BJ (cell line): ENCODE measurements around the gene DTYMK. TPM values are rescaled to one million over a fixed set of nuclear protein-coding genes. Genes with fewer than 3 reads are reported as not detected.
"Not testable (repeated sequence)": the region's sequence is repeated elsewhere in the genome, so short reads cannot be mapped to it uniquely, and the experiment has no call there.

ENCODE experiments used
- CTCF ChIA-PET: fragments of 350-600 bp; formaldehyde crosslinking; extraction: SDS; loops from one replicate; lab custom pipeline; 2021; ENCODE audit warnings: antibody characterized with exemption, inconsistent platforms; lab: Yijun Ruan, JAX
- POLR2A ChIA-PET: fragments of 300-600 bp; sonication (Branson Sonifier 250); formaldehyde crosslinking; extraction: SDS; loops from one replicate; lab custom pipeline; 2021; ENCODE audit warnings: antibody characterized with exemption; lab: Charles Lee
- DNase-seq: peaks from one replicate; pipeline ENCODE4 v3.0.0-alpha.2; 2011; ENCODE audit warnings: low read depth
- H3K27me3 ChIP-seq: 2 replicates; pipeline ENCODE4 v1.6.0; 2011; ENCODE audit warnings: low read length; ENCODE audit not compliant: control insufficient read depth, insufficient read depth
- H3K36me3 ChIP-seq: 2 replicates; pipeline ENCODE4 v1.5.1; 2011; ENCODE audit warnings: low read length; ENCODE audit not compliant: control insufficient read depth, insufficient read depth
- H3K4me3 ChIP-seq: 2 replicates; pipeline ENCODE4 v1.5.1; 2011; ENCODE audit warnings: low read depth, mild to moderate bottlenecking, control low read depth, low read length
- CTCF ChIP-seq: IDR thresholded peaks from 2 replicates; pipeline ENCODE4 v1.5.1; 2011; ENCODE audit warnings: low read depth, mild to moderate bottlenecking, control low read depth, inconsistent platforms, low read length, moderate library complexity; ENCODE audit not compliant: insufficient read depth
- polyA plus RNA-seq: library from polyadenylated mRNA; depleted of rRNA; stranded (reverse); fragments of >200 nt; gene quantifications from 2 replicates; pipeline ENCODE4 v1.2.3, GENCODE V29; 2011

DTYMK gene
- polyA plus RNA-seq, 1 experiment, result 43.8 TPM

- ChIA-PET CTCF (interaction anchor here (1.3 kb wide), 1 partner anchor 9 kb away, joined by 5 read pairs; no protein-coding TSS in a partner anchor), POLR2A (no interaction called here)
- no peak for TF ChIP-seq CTCF
- Histone ChIP-seq H3K36me3 (peaks cover 35% of the 10 kb centered on the region), H3K27me3 (no peaks in the 10 kb centered on the region), H3K4me3 (no peak overlapping the region)
- DNase-seq, result no peak
Observed at GRCh38 chr2:241668839-241669238, 17.8 kb downstream of the DTYMK start.

GRCh38 chr2:241668354-241668753 is 18.3 kb downstream of the DTYMK start:
- TF ChIP-seq CTCF, result no peak
- CTCF ChIA-PET, result interaction anchor here (1.3 kb wide), 1 partner anchor 10 kb away, joined by 5 read pairs; no protein-coding TSS in a partner anchor
- Histone ChIP-seq H3K27me3 (no peaks in the 10 kb centered on the region), H3K4me3 (no peak overlapping the region), H3K36me3 (peaks cover 35% of the 10 kb centered on the region)
- DNase-seq, result no peak
- POLR2A ChIA-PET, result no interaction called here

DNA sequence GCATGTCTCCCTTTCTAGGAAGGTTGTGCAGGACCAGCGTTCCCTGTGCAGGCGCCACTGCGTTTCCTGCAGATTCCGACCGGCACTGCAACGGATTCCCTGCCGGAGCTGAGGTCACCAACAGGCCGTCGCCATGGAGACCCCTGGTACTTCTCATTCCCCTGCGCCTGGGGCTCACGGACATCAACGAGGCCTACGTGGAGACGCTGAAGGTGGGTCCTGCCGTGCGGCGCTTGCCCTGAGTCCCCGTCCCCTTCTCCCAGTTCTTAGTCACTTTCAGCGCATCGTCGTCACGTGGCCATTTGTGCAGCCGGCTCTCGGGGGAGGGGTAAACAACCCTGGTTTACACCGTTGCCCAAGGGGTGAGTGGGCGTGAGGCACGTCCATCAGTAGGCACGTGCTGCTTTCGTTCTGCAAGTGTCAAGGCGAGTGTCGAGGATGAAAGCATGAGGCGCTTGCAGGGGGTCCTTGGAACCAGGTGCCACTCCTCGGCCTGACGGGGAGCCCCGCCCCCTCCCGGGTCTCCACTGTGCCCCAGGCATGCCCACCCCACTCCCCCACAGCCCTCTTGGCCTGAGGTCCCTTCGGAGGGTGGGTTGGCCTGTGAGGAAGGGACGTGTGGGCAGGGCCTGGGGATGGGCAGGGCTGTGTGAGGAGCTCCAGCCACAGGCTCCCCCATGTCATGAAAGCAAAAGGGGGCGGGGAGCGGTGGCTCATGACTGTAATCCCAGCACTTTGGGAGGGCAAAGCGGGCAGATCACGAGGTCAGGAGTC is 19.8 kb downstream of the DTYMK start:
- ChIA-PET POLR2A (no interaction called here), CTCF (no interaction called here)
- no peaks in the 10 kb centered on the region for H3K27me3 ChIP-seq
- no peak overlapping the region for H3K4me3 ChIP-seq
- TF ChIP-seq CTCF, result no peak
- peaks cover 36% of the 10 kb centered on the region for H3K36me3 ChIP-seq
- DNase-seq, result no peak

DNA sequence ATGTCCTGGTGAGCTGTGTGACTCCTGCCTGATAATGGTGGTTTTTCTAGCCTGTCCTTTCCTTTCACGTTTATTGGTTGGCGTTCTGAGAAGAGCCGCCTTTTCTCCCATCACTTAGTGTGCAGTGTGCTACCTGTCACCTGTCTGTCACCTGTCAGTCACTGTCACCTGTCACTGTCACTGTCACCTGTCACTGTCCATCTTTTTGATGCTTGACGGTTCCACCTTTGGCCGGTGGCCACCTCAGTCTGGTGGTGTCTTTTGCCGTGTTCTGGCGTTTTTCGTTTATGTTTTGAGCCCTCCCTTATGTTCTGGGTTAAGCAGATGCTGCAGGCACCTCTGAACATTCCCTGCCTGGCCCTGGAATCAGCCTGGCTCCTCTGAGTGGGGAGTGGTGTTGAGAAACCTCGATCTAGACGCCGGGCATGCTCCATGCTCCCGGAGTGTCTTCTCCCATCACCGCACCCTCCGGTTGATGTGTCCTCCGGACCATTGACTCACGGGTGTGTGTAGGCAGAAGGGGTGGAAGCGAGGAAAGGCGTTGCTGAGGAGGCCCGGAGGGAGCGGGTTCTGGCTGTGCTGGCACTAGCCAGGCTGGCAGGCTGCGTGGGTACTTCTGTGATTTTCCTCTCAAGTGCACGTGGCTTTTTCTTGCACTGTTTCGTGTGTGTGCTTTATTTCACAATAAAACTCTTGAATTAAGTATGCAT is 20.7 kb downstream of the DTYMK start:
- POLR2A ChIA-PET, result no interaction called here
- Histone ChIP-seq H3K4me3 (no peak overlapping the region), H3K36me3 (peaks cover 28% of the 10 kb centered on the region), H3K27me3 (no peaks in the 10 kb centered on the region)
- no peak for DNase-seq
- CTCF ChIA-PET, result interaction anchor here (1.6 to 2.2 kb wide), 4 partner anchors 9 to 213 kb away, joined by 8 to 11 read pairs (median 9); partner anchors contain the start of gene D2HGDH
- no peak for TF ChIP-seq CTCF

GRCh38 chr2:241662731-241663130 is 23.9 kb downstream of the DTYMK start:
- H3K4me3 ChIP-seq, DNase-seq, POLR2A ChIA-PET, H3K27me3 ChIP-seq: not testable (repeated sequence)
- CTCF ChIA-PET, result interaction anchor here (1.2 kb wide), 1 partner anchor 216 kb away, joined by 8 read pairs; no protein-coding TSS in a partner anchor
- H3K36me3 ChIP-seq, result peaks cover 23% of the 10 kb centered on the region
